HG03558 (cell line): ENCODE measurements around the gene SPATA6L.
"Not testable (repeated sequence)": the region's sequence is repeated elsewhere in the genome, so short reads cannot be mapped to it uniquely, and the experiment has no call there.

Source experiments
- ATAC-seq: cut with Tn5 transposase; IDR thresholded peaks from one replicate; pipeline ENCODE4 v1.9.1; 2021; ENCODE audit warnings: moderate number of reproducible peaks; ENCODE audit not compliant: unreplicated experiment; ENCODE audit errors: extremely low read depth

The SPATA6L gene

DNA sequence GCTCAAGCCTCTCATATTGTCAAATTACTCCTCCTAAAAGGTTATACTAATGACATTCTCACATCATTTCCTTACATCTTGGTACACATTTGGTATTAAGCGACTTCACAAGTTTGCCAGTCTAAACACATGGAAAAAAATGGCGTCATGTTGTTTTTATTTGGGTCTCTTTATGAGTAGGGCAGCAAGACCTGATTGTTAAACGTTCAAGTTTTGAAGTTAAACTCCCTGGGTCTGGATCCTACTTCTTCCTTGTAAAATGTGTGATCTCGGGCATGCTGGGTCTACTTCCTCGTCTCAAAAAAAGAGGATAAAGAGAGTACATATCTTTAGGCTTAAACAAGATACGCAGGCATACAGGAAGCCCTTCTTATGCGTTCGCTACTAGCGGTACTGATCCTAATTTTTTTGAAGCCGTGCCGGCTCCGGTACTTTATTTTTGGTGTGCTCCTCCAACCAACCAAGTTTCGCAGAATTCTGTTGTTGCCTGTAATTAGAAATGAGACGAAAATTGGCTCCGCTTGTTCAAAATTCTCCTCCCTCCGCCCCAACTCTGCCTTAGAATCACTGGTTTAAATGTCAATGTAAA lies 12.5 kb upstream of the SPATA6L start:
- no peak for ATAC-seq

DNA sequence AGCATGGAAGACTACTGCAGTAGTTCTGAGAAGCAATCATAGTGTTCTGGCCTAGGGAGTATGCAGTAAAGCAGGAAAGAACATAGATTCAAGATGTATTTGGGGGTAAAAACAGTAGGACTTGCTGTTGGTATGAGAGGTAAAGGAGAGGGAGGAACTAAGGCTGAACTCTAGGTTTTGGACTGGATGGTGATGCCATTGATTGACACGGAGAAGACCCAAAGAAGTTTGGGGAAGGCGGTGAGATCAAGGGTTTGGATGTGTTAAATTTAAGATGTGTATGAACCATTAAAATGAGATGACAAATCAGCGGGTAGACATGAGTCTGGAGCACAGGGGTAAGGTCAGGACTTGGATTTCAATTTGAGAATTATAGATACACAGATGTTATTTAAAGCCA lies 11.1 kb upstream of the SPATA6L start:
- no peak for ATAC-seq

DNA sequence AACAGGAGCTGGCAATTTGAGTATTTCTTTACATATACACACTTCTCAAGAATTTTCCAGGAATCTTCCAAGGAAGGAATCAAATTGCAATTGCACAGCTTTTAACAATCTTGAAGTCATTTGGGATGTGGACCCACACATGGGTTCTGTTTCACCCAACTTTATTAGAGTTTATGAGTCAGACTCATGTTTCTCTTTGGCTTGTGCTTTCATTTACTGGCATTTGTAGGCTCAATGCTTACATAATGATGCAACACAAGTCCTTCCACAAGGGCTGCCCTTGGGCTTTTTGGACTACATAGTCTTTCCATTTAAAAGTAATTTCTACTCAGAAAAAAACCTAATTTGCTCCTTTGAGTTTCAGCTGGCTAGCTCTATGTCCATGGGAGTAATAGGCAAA lies 8.5 kb upstream of the SPATA6L start:
- ATAC-seq: no peak

DNA sequence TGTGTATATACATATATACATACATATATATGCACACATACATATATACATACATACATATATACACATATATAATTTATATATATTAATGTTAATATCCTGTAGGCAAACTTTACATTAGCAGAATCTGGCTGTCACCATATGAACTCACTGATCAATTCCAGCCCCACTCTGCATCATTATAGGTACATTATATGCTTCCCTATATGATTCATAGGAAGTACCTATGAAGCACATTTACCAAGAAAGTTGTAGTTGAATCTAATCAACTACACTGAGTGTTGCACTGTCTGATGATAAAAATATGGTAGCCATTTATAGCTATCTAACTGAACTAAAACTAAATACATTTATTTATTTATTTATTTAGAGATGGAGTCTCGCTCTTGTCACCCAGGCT lies 5.5 kb upstream of the SPATA6L start:
- ATAC-seq: no peak

DNA sequence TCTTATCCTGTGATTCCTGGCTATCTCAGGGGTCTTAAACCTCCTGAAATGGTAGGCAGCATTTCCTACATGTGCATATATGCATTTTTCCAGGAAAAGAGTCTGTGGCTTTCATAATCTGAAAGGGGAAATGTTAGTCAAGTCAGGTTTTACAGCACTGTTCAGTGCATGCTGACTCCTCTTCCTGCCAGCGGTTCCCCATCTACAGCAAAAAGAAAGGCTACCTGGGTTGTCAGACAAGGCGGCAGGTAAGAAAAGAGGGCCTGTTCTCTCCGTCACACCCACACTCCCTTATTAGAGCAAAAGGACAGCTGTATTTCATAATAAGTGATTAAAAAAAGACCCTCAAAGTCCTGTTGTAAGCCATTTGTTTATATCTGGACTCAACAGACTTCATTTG lies 4.3 kb upstream of the SPATA6L start:
- ATAC-seq: no peak

DNA sequence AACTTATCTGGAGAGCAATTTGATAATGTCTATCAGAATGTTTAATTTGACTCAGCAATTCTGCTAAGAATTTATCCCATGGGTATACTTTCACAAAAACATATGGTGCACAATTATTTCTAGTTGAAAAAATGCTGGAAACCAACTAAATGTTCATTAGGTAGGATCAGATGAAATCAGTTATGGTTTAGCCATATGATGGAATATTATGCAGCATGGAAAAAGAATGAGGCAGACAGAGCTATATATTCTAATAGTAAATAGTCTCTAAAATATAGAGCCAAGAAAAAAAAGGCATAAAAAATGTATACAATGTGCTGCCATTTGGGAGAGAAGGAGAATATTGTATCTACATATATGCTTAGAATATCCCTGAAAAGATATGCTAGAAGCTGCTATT lies 3.6 kb upstream of the SPATA6L start:
- ATAC-seq: no peak

DNA sequence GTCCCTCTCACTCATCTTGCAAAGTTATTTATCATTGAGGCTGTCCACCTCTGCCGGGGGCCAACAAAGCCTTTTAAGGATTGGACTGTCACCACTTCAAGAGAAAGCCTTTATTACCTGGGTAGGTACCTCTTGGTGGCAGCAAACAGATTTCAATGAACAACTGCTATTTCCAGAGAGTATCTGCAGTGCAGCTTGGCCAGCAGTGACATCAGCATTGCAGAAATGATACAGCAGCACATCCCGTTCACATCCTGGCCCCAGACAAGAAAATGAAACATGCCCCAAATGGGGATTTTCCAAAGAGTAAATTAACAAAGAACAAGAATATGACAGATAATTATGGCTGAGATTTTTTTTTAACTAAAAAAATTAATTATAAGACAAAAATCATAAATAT lies 2.3 kb upstream of the SPATA6L start:
- no peak for ATAC-seq

DNA sequence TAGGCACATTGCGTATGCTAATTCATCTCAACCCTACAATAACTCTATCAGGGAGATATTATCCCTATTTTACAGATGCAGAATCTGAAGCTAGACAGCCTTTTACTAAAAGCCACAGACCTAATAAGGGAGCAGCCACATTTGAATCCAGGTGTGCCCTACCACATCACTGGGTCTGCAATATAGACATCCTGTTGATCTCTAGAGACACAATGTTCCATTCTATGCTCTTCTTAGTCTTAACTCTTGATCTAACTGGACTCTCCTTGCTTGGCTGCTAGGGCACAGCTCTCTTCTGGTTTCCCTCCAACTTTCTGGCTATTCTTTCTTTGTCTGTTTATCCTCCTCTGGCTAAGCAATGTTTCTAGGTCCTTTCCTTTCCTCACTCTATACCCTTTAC lies 1.4 kb upstream of the SPATA6L start:
- ATAC-seq: no peak

DNA sequence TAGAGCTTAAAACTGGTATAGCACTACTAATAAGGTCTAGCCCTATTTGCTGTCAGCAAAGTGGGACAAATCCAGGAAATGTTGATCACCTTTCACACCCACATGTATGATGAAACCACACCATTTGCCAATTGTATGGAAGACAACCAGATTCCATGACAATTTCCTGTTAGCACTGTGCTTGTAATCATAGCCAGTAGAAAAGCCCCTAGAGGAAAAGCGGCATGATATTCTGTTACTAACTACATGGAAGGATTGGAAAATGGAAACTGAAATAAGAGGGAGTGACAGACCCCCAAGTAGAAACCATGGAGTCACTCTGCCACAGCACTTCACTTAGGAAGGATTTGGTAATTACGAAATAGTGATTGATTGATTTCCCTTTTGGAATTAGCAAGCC lies 923 bp downstream of the SPATA6L start:
- no peak for ATAC-seq

DNA sequence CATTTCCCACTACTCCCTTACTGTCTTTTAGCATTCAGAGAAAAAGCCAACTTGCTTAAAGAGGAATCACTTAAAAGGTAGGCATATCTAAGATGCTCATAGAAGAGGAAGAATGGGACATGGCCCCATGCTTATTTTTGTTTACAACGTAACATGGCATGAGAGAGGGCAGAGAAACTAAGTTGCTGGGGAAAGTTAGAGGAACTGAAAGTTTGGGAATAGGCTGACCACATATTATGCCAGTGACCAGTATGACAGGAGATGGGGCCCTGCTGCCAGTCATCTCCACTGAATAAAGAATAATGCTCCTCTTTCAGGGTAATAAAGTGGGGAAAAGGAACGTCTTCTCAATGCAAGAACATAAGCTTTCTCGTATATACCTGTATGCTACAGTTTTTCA lies 2.3 kb downstream of the SPATA6L start:
- ATAC-seq: no peak

DNA sequence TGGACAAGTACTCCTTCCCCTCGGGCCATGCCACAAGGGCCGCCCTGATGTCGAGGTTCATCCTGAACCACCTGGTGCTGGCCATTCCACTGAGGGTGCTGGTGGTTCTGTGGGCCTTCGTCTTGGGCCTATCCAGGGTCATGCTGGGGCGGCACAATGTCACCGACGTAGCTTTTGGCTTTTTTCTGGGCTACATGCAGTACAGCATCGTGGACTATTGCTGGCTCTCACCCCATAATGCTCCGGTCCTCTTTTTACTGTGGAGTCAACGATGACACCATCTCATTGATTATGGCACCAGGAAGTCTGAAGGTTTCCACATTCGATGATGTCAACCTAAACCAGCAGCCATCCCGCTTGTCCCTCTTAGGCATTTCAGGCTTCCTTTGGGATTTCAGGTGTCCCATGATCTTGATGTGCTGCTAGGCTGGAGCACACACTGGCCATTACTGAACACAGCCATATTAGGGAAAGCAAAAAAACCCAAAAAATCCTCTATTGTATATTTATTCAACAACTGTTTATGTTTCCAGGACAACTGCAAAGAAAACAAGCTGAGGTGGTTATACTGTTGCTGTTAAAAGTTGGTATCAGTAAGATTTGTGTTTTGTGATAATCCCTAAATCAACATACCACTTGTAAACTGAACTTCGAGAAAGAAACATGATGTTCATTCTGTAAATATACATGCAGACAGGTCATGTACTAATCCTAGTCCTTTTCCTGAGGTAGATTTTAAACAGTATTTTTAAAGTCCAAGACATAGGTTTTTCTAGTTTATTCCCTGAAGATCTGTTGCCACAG lies 3.1 kb downstream of the SPATA6L start:
- ATAC-seq: no peak

DNA sequence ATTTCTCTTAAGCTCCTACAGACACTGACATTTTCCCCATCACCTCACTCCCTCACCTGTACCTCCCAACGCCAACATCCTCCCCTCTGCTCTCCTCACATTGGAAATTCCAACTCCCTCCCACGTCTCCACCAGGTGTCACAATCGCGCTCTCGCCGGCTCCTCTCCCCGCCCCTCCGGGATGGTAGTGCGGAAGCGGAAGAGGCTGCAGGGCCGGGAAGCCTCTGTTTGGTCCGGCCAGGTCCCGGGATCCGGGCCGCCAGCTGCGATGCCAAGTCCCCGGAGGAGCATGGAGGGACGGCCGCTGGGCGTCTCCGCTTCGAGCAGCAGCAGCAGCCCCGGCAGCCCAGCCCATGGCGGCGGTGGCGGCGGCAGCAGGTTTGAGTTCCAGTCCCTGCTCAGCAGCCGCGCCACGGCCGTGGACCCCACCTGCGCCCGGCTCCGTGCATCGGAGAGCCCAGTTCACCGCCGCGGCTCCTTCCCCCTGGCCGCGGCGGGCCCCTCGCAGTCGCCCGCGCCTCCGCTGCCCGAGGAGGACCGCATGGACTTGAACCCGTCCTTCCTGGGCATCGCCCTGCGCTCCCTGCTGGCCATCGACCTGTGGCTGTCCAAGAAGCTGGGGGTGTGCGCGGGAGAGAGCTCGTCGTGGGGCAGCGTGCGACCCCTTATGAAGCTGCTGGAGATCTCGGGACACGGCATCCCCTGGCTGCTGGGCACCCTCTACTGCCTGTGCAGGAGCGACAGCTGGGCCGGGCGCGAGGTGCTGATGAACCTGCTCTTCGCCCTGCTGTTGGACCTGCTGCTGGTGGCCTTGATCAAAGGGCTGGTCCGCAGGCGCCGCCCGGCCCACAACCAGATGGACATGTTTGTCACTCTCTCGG lies 3.9 kb downstream of the SPATA6L start, which contains the start of gene PLPP6:
TSS of gene PLPP6 (plus strand) at position 187 of the 881 bp plus-strand sequence. CDS start at position 269, 82 bp downstream.
- ATAC-seq: peak; percentile 66

DNA sequence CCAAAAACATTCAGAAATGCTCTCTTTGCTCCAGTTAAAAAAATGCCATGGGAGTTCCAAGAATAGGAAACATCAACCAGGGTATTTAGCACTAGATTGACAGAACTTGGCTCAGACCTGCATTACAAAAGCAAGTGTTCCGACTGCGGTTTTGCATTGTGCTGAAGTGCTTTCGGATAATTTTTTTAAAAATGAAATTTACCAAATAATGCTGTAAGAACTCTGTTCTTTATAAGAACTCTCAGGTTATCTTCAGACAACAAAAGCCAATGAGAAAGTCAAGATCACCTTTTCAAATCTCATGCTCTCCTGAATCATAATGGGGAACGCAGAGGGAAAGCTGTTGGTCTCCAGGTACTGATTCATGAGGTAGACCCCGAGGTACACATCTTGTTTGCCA lies 4.7 kb downstream of the SPATA6L start:
- ATAC-seq: no peak

DNA sequence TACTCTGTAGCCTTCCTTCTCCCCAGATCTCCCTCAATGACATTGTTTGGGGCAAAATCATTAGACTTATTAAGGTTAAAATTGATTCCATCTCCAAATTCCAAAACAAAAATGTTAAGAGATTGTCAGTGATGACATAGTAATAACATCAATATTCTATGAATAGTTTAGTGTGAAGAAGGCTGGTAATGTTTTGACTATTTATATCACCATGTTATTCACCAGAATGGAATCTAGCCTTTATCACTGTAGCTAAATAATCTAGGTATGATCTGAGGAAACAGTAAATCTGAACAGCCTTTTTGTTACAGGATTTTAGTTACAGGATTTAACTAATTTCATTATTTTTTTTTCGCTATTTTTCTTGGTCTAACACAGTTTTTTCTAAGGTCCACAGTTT lies 5.1 kb downstream of the SPATA6L start:
- ATAC-seq: no peak

DNA sequence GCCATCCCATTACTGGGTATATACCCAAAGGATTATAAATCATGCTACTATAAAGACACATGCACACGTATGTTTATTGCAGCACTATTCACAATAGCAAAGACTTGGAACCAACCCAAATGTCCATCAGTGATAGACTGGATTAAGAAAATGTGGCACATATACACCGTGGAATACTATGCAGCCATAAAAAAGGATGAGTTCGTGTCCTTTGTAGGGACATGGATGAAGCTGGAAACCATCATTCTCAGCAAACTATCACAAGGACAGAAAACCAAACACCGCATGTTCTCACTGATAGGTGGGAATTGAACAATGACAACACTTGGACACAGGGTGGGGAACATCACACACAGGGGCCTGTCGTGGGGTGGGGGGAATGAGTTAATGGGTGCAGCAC lies 5.6 kb downstream of the SPATA6L start:
- ATAC-seq: not testable (repeated sequence)

DNA sequence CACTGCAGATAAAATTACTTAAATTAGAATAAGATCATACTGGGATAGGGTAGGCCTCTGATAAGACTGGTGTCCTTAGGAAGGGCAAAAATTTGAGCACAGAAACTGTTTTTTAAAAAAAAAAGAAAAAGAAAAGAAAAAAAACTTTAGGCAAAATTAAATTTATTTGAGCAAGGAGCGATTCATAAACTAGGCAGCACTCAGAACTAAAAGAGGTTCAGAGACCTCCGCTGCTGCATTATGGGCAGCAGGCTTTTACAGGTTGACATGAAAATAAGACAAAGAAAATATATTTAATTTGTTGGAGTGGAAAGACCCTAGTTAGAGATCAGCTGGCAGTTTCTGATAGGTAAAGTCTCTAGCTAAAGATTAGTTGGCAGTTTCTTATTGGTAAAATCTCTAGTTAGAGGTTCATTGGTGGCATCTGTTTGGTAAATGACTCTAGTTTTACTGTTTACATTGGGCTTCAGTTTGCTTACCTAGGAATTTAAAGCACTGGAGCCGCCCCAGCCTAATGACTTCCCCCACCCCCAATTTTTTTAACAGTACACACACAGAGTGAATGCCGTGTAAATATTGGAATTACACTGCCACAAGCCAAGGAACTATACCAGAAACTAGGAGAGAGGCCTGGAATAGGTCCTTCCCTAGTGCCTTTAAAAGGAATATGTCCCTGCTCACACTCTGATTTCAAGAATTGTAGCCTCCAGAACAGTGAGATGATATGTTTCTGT lies 8.7 kb downstream of the SPATA6L start:
- no peak for ATAC-seq

DNA sequence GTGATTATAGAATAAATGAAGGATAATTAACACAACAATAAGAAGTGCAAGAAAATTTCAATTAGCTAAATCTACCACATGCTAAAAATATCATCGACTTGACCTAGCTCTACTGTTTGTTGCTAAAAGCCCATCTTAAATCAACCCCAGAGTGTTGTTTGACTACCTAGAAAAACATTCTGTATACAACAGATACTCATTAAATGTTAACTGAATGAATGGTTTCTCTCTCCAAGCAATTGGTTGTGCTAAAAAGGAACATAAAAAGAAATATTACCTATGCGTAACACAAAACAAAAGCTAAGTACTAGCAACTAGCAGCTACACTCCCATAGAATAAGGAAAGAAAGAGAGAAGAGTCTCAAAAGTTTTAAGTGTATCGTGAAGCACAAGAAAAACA lies 9.7 kb downstream of the SPATA6L start:
- no peak for ATAC-seq

DNA sequence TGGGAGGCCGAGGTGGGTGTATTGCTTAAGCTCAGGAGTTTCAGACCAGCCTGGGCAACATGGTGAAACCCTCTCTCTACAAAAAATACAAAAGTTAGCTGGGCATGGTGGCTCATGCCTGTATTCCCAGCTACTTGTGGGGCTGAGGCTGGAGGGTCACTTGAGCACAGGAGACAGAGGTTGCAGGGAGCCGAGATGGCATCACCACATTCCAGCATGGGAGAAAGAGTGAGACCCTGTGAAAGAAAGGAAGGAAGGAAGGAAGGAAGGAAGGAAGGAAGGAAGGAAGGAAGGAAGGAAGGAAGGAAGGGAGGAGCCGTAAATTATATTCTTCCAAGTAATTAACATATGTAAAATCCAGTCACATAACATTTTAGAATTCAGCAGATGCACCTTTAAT lies 10.1 kb downstream of the SPATA6L start:
- ATAC-seq: not testable (repeated sequence)

DNA sequence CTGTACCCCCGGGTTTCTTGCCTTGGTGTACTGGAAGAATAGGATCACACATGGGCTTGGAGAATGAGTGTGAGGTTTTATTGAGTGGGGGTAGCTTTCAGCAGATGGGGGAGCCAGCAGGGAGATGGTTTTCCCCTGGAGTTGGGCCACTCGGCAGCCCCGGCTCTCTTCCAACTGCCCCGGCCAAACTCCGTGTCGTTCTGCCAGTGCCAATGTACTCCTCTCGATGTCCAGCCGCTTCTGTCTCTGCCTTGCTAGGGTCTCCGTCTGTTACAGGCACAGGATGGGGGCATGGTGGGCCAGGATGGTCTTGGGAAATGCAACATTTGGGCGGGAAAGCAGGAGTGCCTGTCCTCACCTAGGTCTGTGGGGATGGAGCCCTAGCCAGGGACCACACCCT lies 11.7 kb downstream of the SPATA6L start:
- ATAC-seq: no peak

DNA sequence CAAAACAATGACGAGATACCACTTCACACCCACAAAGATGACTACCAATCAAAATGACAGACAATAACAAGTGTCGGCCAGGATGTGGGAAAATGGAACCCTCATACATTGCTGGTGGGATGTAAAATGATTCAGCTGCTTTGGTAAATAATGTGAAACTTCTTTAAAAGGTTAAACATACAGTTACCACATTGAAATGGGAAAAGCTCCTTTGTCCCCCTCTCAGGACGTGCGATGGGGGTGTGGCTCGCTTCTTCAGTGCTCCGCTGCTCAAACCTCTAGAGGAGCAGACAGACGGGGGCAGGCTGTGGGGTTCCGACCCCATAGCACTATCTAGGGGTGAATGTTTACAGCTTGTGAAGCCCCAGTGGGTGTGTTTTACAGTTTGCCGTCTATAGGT lies 12.2 kb downstream of the SPATA6L start:
- ATAC-seq: no peak
